HG03045 (cell line): ENCODE results near the gene MEF2B.

ENCODE experiments used
- ATAC-seq: cut with Tn5 transposase; IDR thresholded peaks from one replicate; pipeline ENCODE4 v1.9.1; 2021; ENCODE audit warnings: mild to moderate bottlenecking, moderate library complexity; ENCODE audit not compliant: unreplicated experiment

Gene MEF2B

GRCh38 chr19:19170053-19170872 is at the start of gene MEF2B:
TSS of gene MEF2B (minus strand) at chr19:19170263. CDS start at chr19:19150735, 19,528 bp downstream.
- ATAC-seq: peak; percentile 82

- no peak for ATAC-seq
Measured at GRCh38 chr19:19218911-19219310, 48.8 kb upstream of the MEF2B start.

- no peak for ATAC-seq
Measured at GRCh38 chr19:19217099-19217498, 47.0 kb upstream of the MEF2B start.

GRCh38 chr19:19215792-19216191 is 45.7 kb upstream of the MEF2B start:
- no peak for ATAC-seq

GRCh38 chr19:19214892-19215291 is 44.8 kb upstream of the MEF2B start:
- ATAC-seq: no peak

GRCh38 chr19:19214159-19214490 is 44.1 kb upstream of the MEF2B start:
- no peak for ATAC-seq

- no peak for ATAC-seq
Measured at GRCh38 chr19:19213426-19214158, 43.5 kb upstream of the MEF2B start.

- ATAC-seq: no peak
Measured at GRCh38 chr19:19212916-19213315, 42.9 kb upstream of the MEF2B start.

GRCh38 chr19:19211499-19212420 is 41.7 kb upstream of the MEF2B start, which contains the start of gene NCAN:
TSS of gene NCAN (plus strand) at chr19:19211958. CDS start at chr19:19216954, 4,996 bp downstream.
- ATAC-seq: no peak

GRCh38 chr19:19209372-19209771 is 39.3 kb upstream of the MEF2B start:
- ATAC-seq: no peak

- no peak for ATAC-seq
Measured at GRCh38 chr19:19207637-19208572, 37.8 kb upstream of the MEF2B start.

GRCh38 chr19:19206938-19207337 is 36.9 kb upstream of the MEF2B start:
- no peak for ATAC-seq

GRCh38 chr19:19205416-19206410 is 35.6 kb upstream of the MEF2B start:
- no peak for ATAC-seq

- no peak for ATAC-seq
Measured at GRCh38 chr19:19204181-19204580, 34.1 kb upstream of the MEF2B start.

GRCh38 chr19:19203012-19203856 is 33.2 kb upstream of the MEF2B start, which contains the start of gene NR2C2AP:
TSS of gene NR2C2AP (minus strand) at chr19:19203414. CDS start at chr19:19203060, 354 bp downstream.
- ATAC-seq: peak; percentile 59

GRCh38 chr19:19202707-19203011 is 32.6 kb upstream of the MEF2B start:
- ATAC-seq: no peak

- ATAC-seq: no peak
Measured at GRCh38 chr19:19201697-19202630, 31.9 kb upstream of the MEF2B start.
